ENCODE results near the gene ZNF276.
"Not testable (repeated sequence)": the region's sequence is repeated elsewhere in the genome, so short reads cannot be mapped to it uniquely, and the experiment has no call there.

The ZNF276 gene

DNA sequence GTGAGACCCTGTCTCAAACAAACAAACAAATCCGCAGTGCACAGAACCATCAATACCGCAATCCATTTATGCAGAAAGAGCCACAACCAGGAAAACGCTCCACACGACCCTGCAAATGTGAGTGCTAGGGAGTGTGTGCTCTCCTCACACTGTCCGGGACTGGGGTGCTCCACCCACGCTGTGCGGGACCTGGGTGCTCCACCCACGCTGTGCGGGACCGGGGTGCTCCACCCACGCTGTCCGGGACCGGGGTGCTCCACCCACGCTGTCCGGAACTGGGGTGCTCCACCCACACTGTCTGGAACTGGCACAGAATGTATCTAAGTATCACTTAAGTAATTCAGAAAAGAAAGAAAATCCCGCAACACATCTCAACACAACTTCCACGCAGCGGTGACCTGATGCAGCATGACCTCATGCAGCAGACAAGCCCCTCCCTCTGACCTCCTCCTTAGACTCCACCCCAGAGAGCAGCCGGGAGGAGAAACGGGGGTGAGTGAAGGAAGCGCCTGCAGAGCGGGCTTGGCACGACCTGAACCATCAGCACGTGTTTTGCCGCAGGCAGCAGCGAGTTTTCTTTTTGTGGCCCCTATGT is 38.5 kb downstream of the ZNF276 start:
- Histone ChIP-seq H3K9ac (ENCODE audit: low read depth in 1 of 2, low read length in 2 of 2) (no peak overlapping the region), H3K27ac (ENCODE audit: low read depth, low read length) (no peak overlapping the region), H3K9me3 (ENCODE audit: control insufficient read depth in 1 of 2, low read length in 2 of 2) (no peaks in the 10 kb centered on the region), H3K36me3 (ENCODE audit: control insufficient read depth in 1 of 2, insufficient read depth in 2 of 2, low read length in 2 of 2) (peaks cover 8 to 45% of the 10 kb centered on the region in 2 donors), H3K4me3 (ENCODE audit: low read depth in 1 of 2, low read length in 2 of 2) (no peak overlapping the region), H3K27me3 (ENCODE audit: control insufficient read depth in 1 of 2, insufficient read depth in 2 of 2, low read length in 2 of 2) (no peaks in the 10 kb centered on the region), H3K4me1 (ENCODE audit: control insufficient read depth in 1 of 2, insufficient read depth in 2 of 2, low read length in 2 of 2) (peaks cover 14 to 15% of the 10 kb centered on the region in 2 donors)

- Histone ChIP-seq H3K4me3 (ENCODE audit: low read depth in 1 of 2, low read length in 2 of 2) (peak overlapping the region; percentile 40 to 72), H3K9me3 (ENCODE audit: control insufficient read depth in 1 of 2, low read length in 2 of 2) (no peaks in the 10 kb centered on the region), H3K27ac (ENCODE audit: low read depth, low read length) (peak overlapping the region; percentile 37), H3K9ac (ENCODE audit: low read depth in 1 of 2, low read length in 2 of 2) (peak overlapping the region in 1 of 2 donors; percentile 70), H3K36me3 (ENCODE audit: control insufficient read depth in 1 of 2, insufficient read depth in 2 of 2, low read length in 2 of 2) (peaks cover 8 to 38% of the 10 kb centered on the region in 2 donors), H3K27me3 (ENCODE audit: control insufficient read depth in 1 of 2, insufficient read depth in 2 of 2, low read length in 2 of 2) (no peaks in the 10 kb centered on the region), H3K4me1 (ENCODE audit: control insufficient read depth in 1 of 2, insufficient read depth in 2 of 2, low read length in 2 of 2) (peaks cover 22 to 23% of the 10 kb centered on the region in 2 donors)
These were observed 40.1 kb downstream of the ZNF276 start for GRCh38 chr16:89761304-89761922.

DNA sequence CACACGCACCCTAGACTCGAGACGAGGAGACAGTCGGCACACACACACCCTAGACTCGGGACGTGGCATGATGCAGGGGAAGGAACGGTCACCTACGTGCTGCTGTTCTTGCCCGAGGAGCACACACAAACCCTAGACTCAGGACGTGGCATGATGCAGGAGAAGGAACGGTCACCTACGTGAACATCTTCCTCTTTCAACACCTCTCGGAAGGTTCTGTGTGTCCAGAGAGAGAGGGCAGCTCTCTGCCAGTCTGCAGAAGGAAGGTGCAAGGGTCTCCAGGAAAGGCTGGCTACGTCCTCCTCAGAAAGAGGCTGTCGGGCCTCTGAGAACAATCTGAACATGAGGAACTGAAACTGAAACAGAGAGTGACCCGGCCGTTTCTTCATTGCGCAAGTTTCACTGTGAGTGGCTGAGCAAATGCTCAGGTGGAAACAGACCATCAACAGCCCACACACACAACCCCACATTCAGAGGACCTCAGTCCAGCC is 43.4 kb downstream of the ZNF276 start:
- H3K9ac ChIP-seq (ENCODE audit: low read depth in 1 of 2, low read length in 2 of 2) = peak overlapping the region; percentile 67 to 88
- peak overlapping the region; percentile 82 to 85 for H3K4me3 ChIP-seq (ENCODE audit: low read depth in 1 of 2, low read length in 2 of 2)
- peak overlapping the region; percentile 80 for H3K27ac ChIP-seq (ENCODE audit: low read depth, low read length)

GRCh38 chr16:89765292-89765830 is 44.0 kb downstream of the ZNF276 start:
- Histone ChIP-seq H3K4me3 (ENCODE audit: low read depth in 1 of 2, low read length in 2 of 2) (peak overlapping the region; percentile 82 to 85), H3K9me3 (ENCODE audit: control insufficient read depth in 1 of 2, low read length in 2 of 2) (no peaks in the 10 kb centered on the region), H3K27me3 (ENCODE audit: control insufficient read depth in 1 of 2, insufficient read depth in 2 of 2, low read length in 2 of 2) (no peaks in the 10 kb centered on the region), H3K4me1 (ENCODE audit: control insufficient read depth in 1 of 2, insufficient read depth in 2 of 2, low read length in 2 of 2) (peaks cover 22 to 23% of the 10 kb centered on the region in 2 donors), H3K9ac (ENCODE audit: low read depth in 1 of 2, low read length in 2 of 2) (peak overlapping the region; percentile 67 to 88), H3K27ac (ENCODE audit: low read depth, low read length) (peak overlapping the region; percentile 74), H3K36me3 (ENCODE audit: control insufficient read depth in 1 of 2, insufficient read depth in 2 of 2, low read length in 2 of 2) (peaks cover 4 to 14% of the 10 kb centered on the region in 2 donors)

More for the DNA sequence above, 43.4 kb downstream of the ZNF276 start:
- no peaks in the 10 kb centered on the region for H3K27me3 ChIP-seq (ENCODE audit: control insufficient read depth in 1 of 2, insufficient read depth in 2 of 2, low read length in 2 of 2)
- H3K9me3 ChIP-seq (ENCODE audit: control insufficient read depth in 1 of 2, low read length in 2 of 2) = no peaks in the 10 kb centered on the region
- peaks cover 22 to 23% of the 10 kb centered on the region in 2 donors for H3K4me1 ChIP-seq (ENCODE audit: control insufficient read depth in 1 of 2, insufficient read depth in 2 of 2, low read length in 2 of 2)
- H3K36me3 ChIP-seq (ENCODE audit: control insufficient read depth in 1 of 2, insufficient read depth in 2 of 2, low read length in 2 of 2) = peaks cover 4 to 13% of the 10 kb centered on the region in 2 donors

DNA sequence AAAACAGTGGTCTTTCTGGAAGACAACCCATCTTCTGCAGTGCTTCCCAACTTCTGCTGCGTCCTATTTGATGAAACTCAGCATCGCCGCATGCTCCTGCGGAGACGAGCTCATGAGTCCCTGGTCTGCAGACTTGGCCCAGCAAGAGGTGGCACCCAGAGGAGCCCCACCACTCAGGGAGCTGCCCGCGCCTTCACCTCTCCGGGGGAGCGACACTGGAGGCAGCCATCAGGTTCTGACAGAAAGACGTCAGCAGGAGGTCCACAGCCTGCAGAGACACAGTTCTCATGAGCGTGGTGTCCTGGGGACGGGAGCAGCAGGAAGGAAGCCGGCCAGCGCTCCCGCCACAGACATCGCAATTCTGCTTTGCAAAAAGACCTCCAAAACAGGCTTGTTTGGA is 49.0 kb downstream of the ZNF276 start:
- H3K36me3 ChIP-seq (ENCODE audit: control insufficient read depth in 1 of 2, insufficient read depth in 2 of 2, low read length in 2 of 2) = peaks cover 0 to 29% of the 10 kb centered on the region in 2 donors

GRCh38 chr16:89775223-89775622 is 53.9 kb downstream of the ZNF276 start:
- Histone ChIP-seq H3K9me3 (ENCODE audit: control insufficient read depth in 1 of 2, low read length in 2 of 2) (no peaks in the 10 kb centered on the region), H3K36me3 (ENCODE audit: control insufficient read depth in 1 of 2, insufficient read depth in 2 of 2, low read length in 2 of 2) (peaks cover 0 to 40% of the 10 kb centered on the region in 2 donors), H3K27ac (ENCODE audit: low read depth, low read length) (no peak overlapping the region), H3K27me3 (ENCODE audit: control insufficient read depth in 1 of 2, insufficient read depth in 2 of 2, low read length in 2 of 2) (no peaks in the 10 kb centered on the region), H3K4me1 (ENCODE audit: control insufficient read depth in 1 of 2, insufficient read depth in 2 of 2, low read length in 2 of 2) (no peaks in the 10 kb centered on the region), H3K9ac (ENCODE audit: low read depth in 1 of 2, low read length in 2 of 2) (no peak overlapping the region), H3K4me3 (ENCODE audit: low read depth in 1 of 2, low read length in 2 of 2) (no peak overlapping the region)

More for the DNA sequence above, 49.0 kb downstream of the ZNF276 start:
- Histone ChIP-seq H3K27me3 (ENCODE audit: control insufficient read depth in 1 of 2, insufficient read depth in 2 of 2, low read length in 2 of 2) (no peaks in the 10 kb centered on the region), H3K27ac (ENCODE audit: low read depth, low read length) (no peak overlapping the region), H3K4me3 (ENCODE audit: low read depth in 1 of 2, low read length in 2 of 2) (no peak overlapping the region), H3K4me1 (ENCODE audit: control insufficient read depth in 1 of 2, insufficient read depth in 2 of 2, low read length in 2 of 2) (peaks cover 3 to 4% of the 10 kb centered on the region in 2 donors), H3K9me3 (ENCODE audit: control insufficient read depth in 1 of 2, low read length in 2 of 2) (no peaks in the 10 kb centered on the region), H3K9ac (ENCODE audit: low read depth in 1 of 2, low read length in 2 of 2) (no peak overlapping the region)

DNA sequence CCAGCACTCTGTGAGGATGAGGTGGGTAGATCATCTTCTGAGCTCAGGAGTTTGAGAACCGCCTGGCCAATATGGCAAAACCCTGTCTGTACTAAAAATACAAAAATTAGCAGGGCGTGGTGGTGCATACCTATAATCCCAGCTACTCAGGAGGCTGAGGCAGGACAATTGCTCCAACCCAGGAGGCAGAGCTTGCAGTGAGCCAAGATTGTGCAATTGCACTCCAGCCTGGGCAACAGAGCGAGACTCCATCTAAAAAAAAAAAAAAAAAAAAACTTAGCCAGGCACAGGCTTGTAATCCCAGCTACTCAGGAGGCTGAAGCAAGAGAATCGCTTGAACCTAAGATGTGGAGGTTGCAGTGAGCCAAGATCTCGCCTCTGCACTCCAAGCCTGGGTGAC is 56.9 kb downstream of the ZNF276 start:
- H3K27ac ChIP-seq (ENCODE audit: low read depth, low read length); H3K9me3 ChIP-seq (ENCODE audit: control insufficient read depth in 1 of 2, low read length in 2 of 2); H3K9ac ChIP-seq (ENCODE audit: low read depth in 1 of 2, low read length in 2 of 2); H3K4me3 ChIP-seq (ENCODE audit: low read depth in 1 of 2, low read length in 2 of 2); H3K27me3 ChIP-seq (ENCODE audit: control insufficient read depth in 1 of 2, insufficient read depth in 2 of 2, low read length in 2 of 2); H3K4me1 ChIP-seq (ENCODE audit: control insufficient read depth in 1 of 2, insufficient read depth in 2 of 2, low read length in 2 of 2): not testable (repeated sequence)
- peaks cover 3 to 22% of the 10 kb centered on the region in 2 donors for H3K36me3 ChIP-seq (ENCODE audit: control insufficient read depth in 1 of 2, insufficient read depth in 2 of 2, low read length in 2 of 2)

- H3K4me1 ChIP-seq (ENCODE audit: control insufficient read depth in 1 of 2, insufficient read depth in 2 of 2, low read length in 2 of 2) = no peaks in the 10 kb centered on the region
- no peak overlapping the region for H3K9ac ChIP-seq (ENCODE audit: low read depth in 1 of 2, low read length in 2 of 2)
- no peak overlapping the region for H3K27ac ChIP-seq (ENCODE audit: low read depth, low read length)
- H3K36me3 ChIP-seq (ENCODE audit: control insufficient read depth in 1 of 2, insufficient read depth in 2 of 2, low read length in 2 of 2) = peaks cover 3 to 24% of the 10 kb centered on the region in 2 donors
- no peak overlapping the region for H3K4me3 ChIP-seq (ENCODE audit: low read depth in 1 of 2, low read length in 2 of 2)
- H3K9me3 ChIP-seq (ENCODE audit: control insufficient read depth in 1 of 2, low read length in 2 of 2) = no peaks in the 10 kb centered on the region
- H3K27me3 ChIP-seq (ENCODE audit: control insufficient read depth in 1 of 2, insufficient read depth in 2 of 2, low read length in 2 of 2) = no peaks in the 10 kb centered on the region
These were observed 58.0 kb downstream of the ZNF276 start for GRCh38 chr16:89779231-89779908.

GRCh38 chr16:89779909-89780305 is 58.6 kb downstream of the ZNF276 start:
- Histone ChIP-seq H3K9ac (ENCODE audit: low read depth in 1 of 2, low read length in 2 of 2) (no peak overlapping the region), H3K4me1 (ENCODE audit: control insufficient read depth in 1 of 2, insufficient read depth in 2 of 2, low read length in 2 of 2) (no peaks in the 10 kb centered on the region), H3K27ac (ENCODE audit: low read depth, low read length) (no peak overlapping the region)

DNA sequence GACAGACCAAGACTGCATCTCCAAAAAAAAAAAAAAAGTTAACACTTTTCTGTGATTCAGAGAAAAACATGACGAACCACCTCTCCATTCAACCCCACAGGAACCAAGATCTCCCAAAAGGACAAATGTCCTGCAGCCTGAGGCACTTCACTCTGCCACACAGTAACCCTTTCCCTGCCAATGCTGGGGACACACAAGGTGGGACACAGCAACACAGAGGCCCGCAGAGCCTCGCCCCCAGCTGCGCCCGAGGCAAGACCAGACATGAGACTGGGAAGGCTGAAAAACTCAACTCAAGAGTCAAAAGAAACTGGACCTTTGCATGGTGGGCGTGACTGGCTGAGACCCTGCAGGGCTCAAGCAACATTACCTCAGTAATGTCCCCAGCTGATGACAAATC is 61.2 kb downstream of the ZNF276 start:
- Histone ChIP-seq H3K9me3 (ENCODE audit: control insufficient read depth in 1 of 2, low read length in 2 of 2) (no peaks in the 10 kb centered on the region), H3K4me3 (ENCODE audit: low read depth in 1 of 2, low read length in 2 of 2) (no peak overlapping the region), H3K9ac (ENCODE audit: low read depth in 1 of 2, low read length in 2 of 2) (no peak overlapping the region), H3K4me1 (ENCODE audit: control insufficient read depth in 1 of 2, insufficient read depth in 2 of 2, low read length in 2 of 2) (no peaks in the 10 kb centered on the region), H3K27me3 (ENCODE audit: control insufficient read depth in 1 of 2, insufficient read depth in 2 of 2, low read length in 2 of 2) (no peaks in the 10 kb centered on the region), H3K36me3 (ENCODE audit: control insufficient read depth in 1 of 2, insufficient read depth in 2 of 2, low read length in 2 of 2) (peaks cover 3 to 28% of the 10 kb centered on the region in 2 donors), H3K27ac (ENCODE audit: low read depth, low read length) (no peak overlapping the region)

More at GRCh38 chr16:89779909-89780305, 58.6 kb downstream of the ZNF276 start:
- H3K27me3 ChIP-seq (ENCODE audit: control insufficient read depth in 1 of 2, insufficient read depth in 2 of 2, low read length in 2 of 2) = no peaks in the 10 kb centered on the region
- H3K9me3 ChIP-seq (ENCODE audit: control insufficient read depth in 1 of 2, low read length in 2 of 2) = no peaks in the 10 kb centered on the region
- H3K4me3 ChIP-seq (ENCODE audit: low read depth in 1 of 2, low read length in 2 of 2) = no peak overlapping the region
- H3K36me3 ChIP-seq (ENCODE audit: control insufficient read depth in 1 of 2, insufficient read depth in 2 of 2, low read length in 2 of 2) = peaks cover 3 to 29% of the 10 kb centered on the region in 2 donors

Measured in duodenal mucosa (tissue), 2 donors.